ENCODE results near the gene LTN1. TPM values are rescaled to one million over a fixed set of nuclear protein-coding genes. Genes with fewer than 3 reads are reported as not detected.

The LTN1 gene
- total RNA-seq, 1 donor from 2014 or later, result 22.0 TPM

DNA sequence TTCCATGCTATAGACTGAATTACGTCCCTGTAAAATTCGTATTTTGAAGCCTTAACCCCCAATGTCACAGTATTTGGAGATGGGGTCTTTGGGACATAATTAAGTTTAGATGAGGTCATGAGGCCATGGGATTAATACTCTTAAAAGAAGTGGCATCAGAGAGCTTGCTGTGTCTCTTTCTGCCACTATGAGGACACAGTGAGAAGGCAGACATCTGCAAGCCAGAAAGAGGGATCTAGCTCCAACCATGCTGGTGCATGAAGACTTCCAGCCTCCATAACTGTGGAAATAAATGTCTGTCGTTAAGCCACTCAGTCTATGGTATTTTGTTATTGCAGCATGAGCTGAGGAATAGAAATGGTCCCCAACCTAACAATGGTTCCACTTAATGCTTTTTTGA lies 99.0 kb downstream of the LTN1 start:
- Mint-ChIP-seq H3K27ac (ENCODE audit: unreplicated experiment) (no peak overlapping the region), H3K4me3 (ENCODE audit: unreplicated experiment) (no peak overlapping the region), H3K4me1 (ENCODE audit: low read depth) (peaks cover 15% of the 10 kb centered on the region)

GRCh38 chr21:28892199-28893111 lies 100.2 kb downstream of the LTN1 start:
- H3K9me3 Mint-ChIP-seq (ENCODE audit: low read depth), result peaks cover 8% of the 10 kb centered on the region
- DNase-seq (ENCODE audit: low spot score), result no peak
- TF ChIP-seq CTCF (IDR thresholded peaks at IDR 0.05), result no peak
- peaks cover 5% of the 10 kb centered on the region for H3K36me3 Mint-ChIP-seq (ENCODE audit: low read depth)
- H3K27ac Mint-ChIP-seq (ENCODE audit: unreplicated experiment), result no peak overlapping the region
- H3K4me1 Mint-ChIP-seq (ENCODE audit: low read depth), result peaks cover 3% of the 10 kb centered on the region
- H3K4me3 Mint-ChIP-seq (ENCODE audit: unreplicated experiment), result no peak overlapping the region
- peaks cover 38% of the 10 kb centered on the region for H3K27me3 Mint-ChIP-seq (ENCODE audit: low read depth)

More for the DNA sequence above, 99.0 kb downstream of the LTN1 start:
- Mint-ChIP-seq H3K27me3 (ENCODE audit: low read depth) (peaks cover 29% of the 10 kb centered on the region), H3K9me3 (ENCODE audit: low read depth) (peaks cover 8% of the 10 kb centered on the region), H3K36me3 (ENCODE audit: low read depth) (peaks cover 5% of the 10 kb centered on the region)
- TF ChIP-seq CTCF (IDR thresholded peaks at IDR 0.05), result no peak
- no peak for DNase-seq (ENCODE audit: low spot score)

DNA sequence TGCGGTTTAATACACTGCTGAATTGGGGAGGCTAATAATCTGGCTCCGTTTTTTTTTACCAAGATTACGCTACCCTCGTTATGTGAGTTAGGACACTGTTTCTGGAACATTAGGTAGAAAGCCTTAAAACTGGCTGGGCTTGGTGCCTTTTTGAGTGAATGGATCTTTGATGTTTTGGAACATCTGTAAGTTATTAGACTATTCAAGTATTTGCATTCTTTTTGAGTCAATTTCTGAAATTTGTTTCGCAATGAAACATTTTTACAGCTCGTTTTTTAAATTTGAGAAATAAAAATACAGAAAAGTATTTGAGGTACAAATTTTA lies 106.9 kb downstream of the LTN1 start:
- no peak overlapping the region for H3K4me3 Mint-ChIP-seq (ENCODE audit: unreplicated experiment)
- no peak for DNase-seq (ENCODE audit: low spot score)
- no peaks in the 10 kb centered on the region for H3K9me3 Mint-ChIP-seq (ENCODE audit: low read depth)
- TF ChIP-seq CTCF (IDR thresholded peaks at IDR 0.05), result no peak
- no peak overlapping the region for H3K27ac Mint-ChIP-seq (ENCODE audit: unreplicated experiment)
- peaks cover 26% of the 10 kb centered on the region for H3K27me3 Mint-ChIP-seq (ENCODE audit: low read depth)
- peaks cover 4% of the 10 kb centered on the region for H3K36me3 Mint-ChIP-seq (ENCODE audit: low read depth)
- H3K4me1 Mint-ChIP-seq (ENCODE audit: low read depth), result peaks cover 13% of the 10 kb centered on the region

GRCh38 chr21:28884976-28885852 lies 107.5 kb downstream of the LTN1 start:
- Mint-ChIP-seq H3K36me3 (ENCODE audit: low read depth) (peaks cover 4% of the 10 kb centered on the region), H3K27me3 (ENCODE audit: low read depth) (peaks cover 20% of the 10 kb centered on the region)
- TF ChIP-seq CTCF (IDR thresholded peaks at IDR 0.05), result no peak

DNA sequence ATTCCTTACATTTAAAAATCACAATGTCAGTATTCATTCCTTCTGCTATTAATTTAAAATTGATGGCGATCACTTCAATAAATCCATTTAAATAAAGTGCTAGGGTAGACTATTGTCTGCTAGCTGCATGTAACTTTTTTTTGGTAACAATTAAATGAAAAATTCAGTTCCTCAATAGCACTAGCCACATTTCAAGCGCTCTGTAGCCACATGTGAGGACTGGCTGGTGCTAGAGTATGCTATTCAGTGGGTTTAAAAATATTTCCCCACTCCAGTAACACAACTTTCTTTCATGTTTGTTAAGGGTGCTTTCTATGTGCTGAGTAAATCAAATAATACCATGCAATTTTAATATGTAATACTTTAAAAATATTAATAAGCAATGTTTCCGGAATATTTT lies 108.2 kb downstream of the LTN1 start:
- H3K27ac Mint-ChIP-seq (ENCODE audit: unreplicated experiment), result peak overlapping the region; percentile 96
- H3K9me3 Mint-ChIP-seq (ENCODE audit: low read depth), result no peaks in the 10 kb centered on the region
- peaks cover 13% of the 10 kb centered on the region for H3K4me1 Mint-ChIP-seq (ENCODE audit: low read depth)
- peaks cover 4% of the 10 kb centered on the region for H3K36me3 Mint-ChIP-seq (ENCODE audit: low read depth)
- peaks cover 15% of the 10 kb centered on the region for H3K27me3 Mint-ChIP-seq (ENCODE audit: low read depth)
- no peak for DNase-seq (ENCODE audit: low spot score)
- peak overlapping the region; percentile 85 for H3K4me3 Mint-ChIP-seq (ENCODE audit: unreplicated experiment)
- TF ChIP-seq CTCF (IDR thresholded peaks at IDR 0.05), result no peak

More at GRCh38 chr21:28884976-28885852, 107.5 kb downstream of the LTN1 start:
- H3K4me3 Mint-ChIP-seq (ENCODE audit: unreplicated experiment), result peak overlapping the region; percentile 85
- peaks cover 13% of the 10 kb centered on the region for H3K4me1 Mint-ChIP-seq (ENCODE audit: low read depth)
- DNase-seq (ENCODE audit: low spot score), result peak; percentile 95
- H3K9me3 Mint-ChIP-seq (ENCODE audit: low read depth), result no peaks in the 10 kb centered on the region
- peak overlapping the region; percentile 96 for H3K27ac Mint-ChIP-seq (ENCODE audit: unreplicated experiment)
